CD4-positive, alpha-beta T cell treated with Interleukin-12 subunit alpha and Interleukin-12 subunit beta, for 1 hour (primary cell): Measurements from ENCODE around the gene ANKRD30B.
"Not testable (repeated sequence)": the region's sequence is repeated elsewhere in the genome, so short reads cannot be mapped to it uniquely, and the experiment has no call there.

ENCODE experiments used
- DNase-seq: peaks from one replicate; pipeline ENCODE4 v3.0.0-alpha.2; 2020

ANKRD30B gene

DNA sequence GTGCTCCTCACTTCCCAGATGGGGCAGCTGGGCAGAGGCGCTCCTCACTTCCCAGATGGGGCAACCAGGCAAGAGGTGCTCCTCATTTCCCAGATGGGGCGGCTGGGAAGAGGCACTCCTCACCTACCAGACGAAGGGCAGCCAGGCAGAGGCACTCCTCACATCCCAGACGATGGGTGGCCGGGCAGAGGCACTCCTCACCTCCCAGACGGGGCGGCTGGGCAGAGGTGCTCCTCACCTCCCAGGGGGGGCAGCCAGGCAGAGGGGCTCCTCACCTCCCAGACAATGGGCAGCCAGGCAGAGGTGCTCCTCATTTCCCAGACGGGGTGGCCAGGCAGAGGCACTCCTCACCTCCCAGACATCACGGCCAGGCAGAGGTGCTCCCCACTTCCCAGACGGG lies 110.5 kb downstream of the ANKRD30B start:
- DNase-seq = not testable (repeated sequence)

DNA sequence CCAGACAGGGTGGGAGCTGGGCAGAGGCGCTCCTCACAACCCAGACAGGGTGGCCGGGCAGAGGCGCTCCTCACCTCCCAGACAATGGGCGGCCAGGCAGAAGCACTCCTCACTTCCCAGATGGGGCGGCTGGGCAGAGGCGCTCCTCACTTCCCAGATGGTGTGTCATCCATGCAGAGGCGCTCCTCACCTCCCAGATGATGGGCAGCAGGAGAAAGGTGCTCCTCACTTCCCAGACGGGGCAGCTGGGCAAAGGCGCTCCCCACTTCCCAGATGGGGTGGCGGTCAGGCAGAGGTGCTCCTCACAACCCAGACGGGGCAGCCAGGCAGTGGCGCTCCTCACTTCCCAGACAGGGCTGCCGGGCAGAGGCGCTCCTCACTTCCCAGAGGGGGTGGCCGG lies 112.0 kb downstream of the ANKRD30B start:
- not testable (repeated sequence) for DNase-seq

- not testable (repeated sequence) for DNase-seq
Observed at GRCh38 chr18:14866426-14866825, 118.5 kb downstream of the ANKRD30B start.

GRCh38 chr18:14867988-14868387 lies 120.0 kb downstream of the ANKRD30B start:
- not testable (repeated sequence) for DNase-seq

- not testable (repeated sequence) for DNase-seq
Observed at GRCh38 chr18:14868825-14869224, 120.9 kb downstream of the ANKRD30B start.

DNA sequence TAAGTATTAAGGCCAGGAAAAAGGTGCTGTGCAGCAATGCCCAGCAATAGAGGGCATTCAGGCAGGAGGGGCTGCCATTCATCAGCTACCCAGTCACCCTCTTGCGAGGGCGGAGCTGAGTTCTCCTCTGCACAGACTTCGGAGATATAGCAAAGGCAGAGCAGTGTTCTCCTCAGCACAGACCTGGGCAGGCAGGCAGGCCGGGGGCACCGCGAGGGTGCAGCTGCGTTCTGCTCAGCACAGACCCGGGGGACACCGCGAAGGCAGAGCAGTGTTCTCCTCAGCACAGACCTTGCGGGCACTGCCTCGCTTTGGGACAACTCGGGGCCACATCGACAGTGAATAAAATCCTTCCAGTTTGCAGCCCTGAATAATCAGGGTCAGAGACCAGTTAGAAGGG lies 130.9 kb downstream of the ANKRD30B start:
- not testable (repeated sequence) for DNase-seq

GRCh38 chr18:14900435-14900834 lies 152.5 kb downstream of the ANKRD30B start:
- DNase-seq = no peak
